Measurements from ENCODE around the gene LRRC23. TPM values are rescaled to one million over a fixed set of nuclear protein-coding genes. Genes with fewer than 3 reads are reported as not detected.

LRRC23 gene
- total and polyA plus RNA-seq, 2 of the 13 experiments (the other 11 are each of a cell fraction or from before 2014, with no cell fraction given), result 6.0 to 7.8 TPM

- TF ChIP-seq UBTF (CRISPR knock-in tag; IDR thresholded peaks at IDR 0.05) (peak; percentile 78), ZC3H13 (CRISPR knock-in tag; IDR thresholded peaks at IDR 0.05) (peak; percentile 30; the same call in 1 of the 2 replicates), AGO2 (optimal IDR thresholded peaks at IDR 0.05; ENCODE audit: low read depth, low read length) (peak; percentile 58), ZNF646 (CRISPR knock-in tag; IDR thresholded peaks at IDR 0.05) (no peak), ZNF589 (CRISPR knock-in tag; conservative IDR thresholded peaks at IDR 0.05) (0 out of 2 replicates have a peak, but pooled peaks have one; percentile 37), ZNF747 (CRISPR knock-in tag; IDR thresholded peaks at IDR 0.05; ENCODE audit: borderline replicate concordance) (no peak), MYC (CRISPR knock-in tag; IDR thresholded peaks at IDR 0.05; ENCODE audit: borderline replicate concordance) (peak; percentile 39; the same call in 1 of the 2 replicates), ZNF574 (CRISPR knock-in tag; IDR thresholded peaks at IDR 0.05) (peak; percentile 49), MTA1 (CRISPR knock-in tag; IDR thresholded peaks at IDR 0.05; ENCODE audit: borderline replicate concordance) (peak; percentile 30; the same call in 1 of the 2 replicates), NFE2 (CRISPR knock-in tag; IDR thresholded peaks at IDR 0.05) (no peak), ZNF703 (CRISPR knock-in tag; IDR thresholded peaks at IDR 0.05; ENCODE audit: borderline replicate concordance) (no peak), MIXL1 (CRISPR knock-in tag; IDR thresholded peaks at IDR 0.05) (no peak), HMGXB4 (CRISPR knock-in tag; IDR thresholded peaks at IDR 0.05; ENCODE audit: borderline replicate concordance in 1 of 2, low read depth in 1 of 2) (peak in 1 of 2 experiments; percentile 85; a peak in 3 of 4 replicates), SNRNP70 (IDR thresholded peaks at IDR 0.05; ENCODE audit: low read depth, low read length) (no peak), MXI1 (IDR thresholded peaks at IDR 0.05; ENCODE audit: borderline replicate concordance, low read depth, low read length) (0 out of 3 replicates have a peak, but pooled peaks have one; percentile 30)
These were observed 22.9 kb downstream of the LRRC23 start, which contains the start of gene ATN1 (continued) for GRCh38 chr12:6927379-6928021.
